SK-N-SH (cell line): Measurements from ENCODE around the gene TMEM238L.

Source experiments
- CHD2 ChIP-seq: fragments of 150-350 bp; IDR thresholded peaks from 2 replicates; pipeline ENCODE4 v1.6.1; 2018; ENCODE audit warnings: low read length; ENCODE audit not compliant: partially characterized antibody
- ELF1 ChIP-seq: IDR thresholded peaks from 2 replicates; pipeline ENCODE4 v1.4.0; 2012
- RFX5 ChIP-seq: IDR thresholded peaks from 2 replicates; pipeline ENCODE4 v1.6.1; 2012; ENCODE audit warnings: mild to moderate bottlenecking, improper control_type of control experiment, low read length
- TF ChIP-seq, protein P1 (sequence below): IDR thresholded peaks from 2 replicates; pipeline ENCODE4; 2012

- TF ChIP-seq CHD2 (no peak), RFX5 (no peak), ELF1 (no peak)
- TF ChIP-seq, protein P1, sequence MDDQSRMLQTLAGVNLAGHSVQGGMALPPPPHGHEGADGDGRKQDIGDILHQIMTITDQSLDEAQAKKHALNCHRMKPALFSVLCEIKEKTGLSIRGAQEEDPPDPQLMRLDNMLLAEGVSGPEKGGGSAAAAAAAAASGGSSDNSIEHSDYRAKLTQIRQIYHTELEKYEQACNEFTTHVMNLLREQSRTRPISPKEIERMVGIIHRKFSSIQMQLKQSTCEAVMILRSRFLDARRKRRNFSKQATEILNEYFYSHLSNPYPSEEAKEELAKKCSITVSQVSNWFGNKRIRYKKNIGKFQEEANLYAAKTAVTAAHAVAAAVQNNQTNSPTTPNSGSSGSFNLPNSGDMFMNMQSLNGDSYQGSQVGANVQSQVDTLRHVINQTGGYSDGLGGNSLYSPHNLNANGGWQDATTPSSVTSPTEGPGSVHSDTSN = no peak
Observed at GRCh38 chr17:10845388-10845751, 41.5 kb upstream of the TMEM238L start.
